ENCODE data around the gene ENG.

GRCh38 chr9:127772603-127773002 is 81.9 kb downstream of the ENG start:
- TF ChIP-seq CTCF (IDR thresholded peaks at IDR 0.05; ENCODE audit: insufficient read depth, low read length, poor library complexity, severe bottlenecking) (no peak), EZH2phosphoT487 (conservative IDR thresholded peaks at IDR 0.05; ENCODE audit: low read length) (no peak)

All from SU-DHL-6 (cell line).